GM13976 (cell line): ENCODE measurements around the gene NDUFS8.

Experiments used
- DNase-seq: peaks from one replicate; pipeline ENCODE4 v3.0.0; 2012; ENCODE audit warnings: low spot score
- in situ Hi-C: fragments of 300-500 bp; cut with MboI; formaldehyde crosslinking; loops from one replicate; pipeline ENCODE4 v1.12.0; 2022; ENCODE audit warnings: low sequenced_read_pairs, mixed read lengths, inconsistent platforms; ENCODE audit not compliant: unreplicated experiment
- TF ChIP-seq, protein P1 (sequence below): IDR thresholded peaks from 2 replicates; pipeline ENCODE4 v1.5.1; 2012; ENCODE audit warnings: borderline replicate concordance, mild to moderate bottlenecking; ENCODE audit not compliant: insufficient read depth; ENCODE audit errors: extremely low read depth, missing control alignments, control extremely low read depth

Gene NDUFS8

GRCh38 chr11:68016161-68016903, 14.1 kb upstream of the NDUFS8 start:
- in situ Hi-C loops: no loop called here
- TF ChIP-seq, protein P1, sequence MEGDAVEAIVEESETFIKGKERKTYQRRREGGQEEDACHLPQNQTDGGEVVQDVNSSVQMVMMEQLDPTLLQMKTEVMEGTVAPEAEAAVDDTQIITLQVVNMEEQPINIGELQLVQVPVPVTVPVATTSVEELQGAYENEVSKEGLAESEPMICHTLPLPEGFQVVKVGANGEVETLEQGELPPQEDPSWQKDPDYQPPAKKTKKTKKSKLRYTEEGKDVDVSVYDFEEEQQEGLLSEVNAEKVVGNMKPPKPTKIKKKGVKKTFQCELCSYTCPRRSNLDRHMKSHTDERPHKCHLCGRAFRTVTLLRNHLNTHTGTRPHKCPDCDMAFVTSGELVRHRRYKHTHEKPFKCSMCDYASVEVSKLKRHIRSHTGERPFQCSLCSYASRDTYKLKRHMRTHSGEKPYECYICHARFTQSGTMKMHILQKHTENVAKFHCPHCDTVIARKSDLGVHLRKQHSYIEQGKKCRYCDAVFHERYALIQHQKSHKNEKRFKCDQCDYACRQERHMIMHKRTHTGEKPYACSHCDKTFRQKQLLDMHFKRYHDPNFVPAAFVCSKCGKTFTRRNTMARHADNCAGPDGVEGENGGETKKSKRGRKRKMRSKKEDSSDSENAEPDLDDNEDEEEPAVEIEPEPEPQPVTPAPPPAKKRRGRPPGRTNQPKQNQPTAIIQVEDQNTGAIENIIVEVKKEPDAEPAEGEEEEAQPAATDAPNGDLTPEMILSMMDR: no peak

GRCh38 chr11:68016904-68017817, 13.3 kb upstream of the NDUFS8 start:
- in situ Hi-C loops: no loop called here
- no peak for DNase-seq
- TF ChIP-seq, protein P1: no peak

More at GRCh38 chr11:68016161-68016903, 14.1 kb upstream of the NDUFS8 start:
- no peak for DNase-seq

- no peak for DNase-seq
- TF ChIP-seq, protein P1: no peak
- in situ Hi-C loops: no loop called here
Observed at GRCh38 chr11:68017980-68018729, 12.3 kb upstream of the NDUFS8 start.

- in situ Hi-C loops: no loop called here
- TF ChIP-seq, protein P1: no peak
- DNase-seq: no peak
Observed at GRCh38 chr11:68018730-68019190, 11.7 kb upstream of the NDUFS8 start.

- in situ Hi-C loops: no loop called here
- TF ChIP-seq, protein P1: no peak
- no peak for DNase-seq
Observed at GRCh38 chr11:68019486-68019885, 11.0 kb upstream of the NDUFS8 start.

- DNase-seq: no peak
- in situ Hi-C loops: loop anchor here (10.0 kb wide), 1 partner anchor 184 kb away; no protein-coding TSS in a partner anchor
- TF ChIP-seq, protein P1: no peak
Observed at GRCh38 chr11:68020575-68020974, 9.9 kb upstream of the NDUFS8 start.
